CD4-positive, alpha-beta T cell treated with Interleukin-4 for 4 hours (primary cell): ENCODE measurements around the gene CHI3L2.
A peak's percentile ranks its signal among the peaks of the same experiment; 100 is the strongest.

Source experiments
- DNase-seq: peaks from one replicate; pipeline ENCODE4 v3.0.0-alpha.2; 2020

CHI3L2 gene

GRCh38 chr1:111227434-111227833 lies at the start of gene CHI3L2:
Gene CHI3L2, plus strand, starts transcription at chr1:111227713. Its CDS starts 17 bp downstream, at chr1:111227730.
- no peak for DNase-seq

GRCh38 chr1:111179968-111180533 lies 47.5 kb upstream of the CHI3L2 start:
- no peak for DNase-seq

- no peak for DNase-seq
Observed at GRCh38 chr1:111182052-111182451, 45.5 kb upstream of the CHI3L2 start.

- no peak for DNase-seq
Observed at GRCh38 chr1:111183308-111184069, 44.0 kb upstream of the CHI3L2 start.

GRCh38 chr1:111184663-111185062 lies 42.9 kb upstream of the CHI3L2 start:
- DNase-seq, result no peak

GRCh38 chr1:111190931-111191451 lies 36.5 kb upstream of the CHI3L2 start:
- DNase-seq, result no peak

GRCh38 chr1:111191496-111191895 lies 36.0 kb upstream of the CHI3L2 start:
- DNase-seq, result no peak

- DNase-seq, result no peak
Observed at GRCh38 chr1:111192074-111192473, 35.4 kb upstream of the CHI3L2 start.

- peak; percentile 39 for DNase-seq
Observed at GRCh38 chr1:111192658-111193519, 34.6 kb upstream of the CHI3L2 start.

GRCh38 chr1:111193712-111194480 lies 33.6 kb upstream of the CHI3L2 start:
- no peak for DNase-seq

GRCh38 chr1:111195002-111195684 lies 32.4 kb upstream of the CHI3L2 start:
- no peak for DNase-seq

GRCh38 chr1:111196213-111196612 lies 31.3 kb upstream of the CHI3L2 start:
- DNase-seq, result no peak

- DNase-seq, result peak; percentile 67
Observed at GRCh38 chr1:111197598-111198284, 29.8 kb upstream of the CHI3L2 start.

- no peak for DNase-seq
Observed at GRCh38 chr1:111198836-111199235, 28.7 kb upstream of the CHI3L2 start.

- DNase-seq, result peak; percentile 49
Observed at GRCh38 chr1:111199329-111199728, 28.2 kb upstream of the CHI3L2 start.

GRCh38 chr1:111199881-111200801 lies 27.4 kb upstream of the CHI3L2 start, which contains the start of gene DENND2D:
Gene DENND2D, minus strand, starts transcription at chr1:111200646. Its CDS starts 187 bp downstream, at chr1:111200459.
- DNase-seq, result peak; percentile 66

- no peak for DNase-seq
Observed at GRCh38 chr1:111200802-111201161, 26.7 kb upstream of the CHI3L2 start.

- no peak for DNase-seq
Observed at GRCh38 chr1:111201275-111202090, 26.0 kb upstream of the CHI3L2 start.

- no peak for DNase-seq
Observed at GRCh38 chr1:111202366-111202706, 25.2 kb upstream of the CHI3L2 start.
